NCI-H82 (cell line): ENCODE data around the gene GALNT3.
A peak's percentile ranks its signal among the peaks of the same experiment; 100 is the strongest.

Source experiments
- DNase-seq: peaks from one replicate; lab custom pipeline; 2025; lab: John Stamatoyannopoulos, UW

Gene GALNT3

GRCh38 chr2:165725421-165725820 lies 68.6 kb downstream of the GALNT3 start:
- no peak for DNase-seq

- DNase-seq: no peak
Observed at GRCh38 chr2:165720511-165720910, 73.5 kb downstream of the GALNT3 start.

- no peak for DNase-seq
Observed at GRCh38 chr2:165718610-165719210, 75.3 kb downstream of the GALNT3 start.

GRCh38 chr2:165716091-165716490 lies 78.0 kb downstream of the GALNT3 start:
- DNase-seq: no peak

GRCh38 chr2:165706960-165707487 lies 87.0 kb downstream of the GALNT3 start:
- no peak for DNase-seq

GRCh38 chr2:165701147-165701546 lies 92.9 kb downstream of the GALNT3 start:
- no peak for DNase-seq

GRCh38 chr2:165700531-165700930 lies 93.5 kb downstream of the GALNT3 start:
- no peak for DNase-seq

- DNase-seq: peak; percentile 16
Observed at GRCh38 chr2:165699946-165700345, 94.1 kb downstream of the GALNT3 start.

- peak; percentile 72 for DNase-seq
Observed at GRCh38 chr2:165698444-165698884, 95.6 kb downstream of the GALNT3 start.

GRCh38 chr2:165697748-165698443 lies 96.2 kb downstream of the GALNT3 start:
- DNase-seq: no peak
